A549 treated with CORT108297 at 1 μM for 4 hours (cell line): Measurements from ENCODE around the gene NOL4L. TPM values are rescaled to one million over a fixed set of nuclear protein-coding genes. Genes with fewer than 3 reads are reported as not detected.

Experiments
- total RNA-seq: library from RNA; stranded (reverse); fragments of 200-300 nt; extraction: Qiagen RNA extraction; gene quantifications from 5 replicates; pipeline ENCODE4 v1.2.3, GENCODE V29; 2022

NOL4L gene
- 11.1 to 13.5 TPM (median 12.4 TPM) in 5 replicates for total RNA-seq

GRCh38 chr20:32585011-32585585 lies at the start of gene NOL4L:
TSS of gene NOL4L (minus strand) at chr20:32585333. CDS start at chr20:32584890, 443 bp downstream.

Other genes starting within 250 kb of the NOL4L start
- 28.8 to 36.3 TPM (median 33.7 TPM) in 5 replicates for gene ASXL1, start 227.0 kb downstream of the NOL4L start, total RNA-seq
- gene C20orf203, start 88.6 kb upstream of the NOL4L start, total RNA-seq = not detected in 5 replicates
- 58.2 to 63.4 TPM (median 59.2 TPM) in 5 replicates for gene COMMD7, start 158.1 kb upstream of the NOL4L start, total RNA-seq
- 3.8 to 5.6 TPM (median 4.6 TPM) in 5 replicates for gene DNMT3B, start 177.1 kb upstream of the NOL4L start, total RNA-seq
- gene MAPRE1, start 234.6 kb upstream of the NOL4L start, total RNA-seq = 138 to 171 TPM (median 140 TPM) in 5 replicates